ENCODE results near the gene HNRNPF. TPM values are rescaled to one million over a fixed set of nuclear protein-coding genes. Genes with fewer than 3 reads are reported as not detected.

HNRNPF gene
- total RNA-seq, 1 experiment from 2014 or later, result 333 TPM

- Histone ChIP-seq H3K4me2 (ENCODE audit: low read length) (peak overlapping the region; percentile 93), H3K9ac (ENCODE audit: low read length) (peak overlapping the region; percentile 100), H4K20me1 (ENCODE audit: insufficient read depth) (peaks cover 5% of the 10 kb centered on the region; the same call in 1 of the 2 replicates), H3K36me3 (ENCODE audit: control insufficient read depth in 1 of 2, insufficient read depth in 2 of 2, low read length in 2 of 2) (no peaks in the 10 kb centered on the region; a peak in 1 of 4 replicates), H3K79me2 (ENCODE audit: insufficient read depth, low read length) (peaks cover 43% of the 10 kb centered on the region), H3K9me2 (ENCODE audit: insufficient read depth) (no peaks in the 10 kb centered on the region), H3K9me3 (ENCODE audit: control insufficient read depth in 1 of 2, insufficient read depth in 1 of 2, low read depth in 1 of 2, low read length in 2 of 2) (no peaks in the 10 kb centered on the region), H2AFZ (ENCODE audit: low read depth, low read length, poor library complexity, severe bottlenecking) (no peak overlapping the region), H3K4me3 (replicated peaks in 1 of 2; ENCODE audit: low read depth in 1 of 2, low read length in 2 of 2) (peak overlapping the region; percentile 83 to 93), H3K27ac (ENCODE audit: low read depth, low read length) (peak overlapping the region; percentile 96), H3K27me3 (ENCODE audit: insufficient read depth, low read length) (no peaks in the 10 kb centered on the region), H3K4me1 (ENCODE audit: control insufficient read depth in 1 of 2, insufficient read depth in 2 of 2, low read length in 2 of 2) (peaks cover 20 to 38% of the 10 kb centered on the region in 2 experiments)
- DNase-seq (ENCODE audit: low read depth, low spot score) (no peak), ATAC-seq (no peak)
- TF ChIP-seq ZNF274 (IDR thresholded peaks at IDR 0.05; ENCODE audit: low read depth, low read length), result no peak
- TF ChIP-seq EGR1 (IDR thresholded peaks at IDR 0.05; ENCODE audit: low read depth), result peak; percentile 88
- ChIA-PET POLR2A (interaction anchor here (1.4 to 2.2 kb wide), 2 partner anchors 26 to 29 kb away, joined by 3 to 6 read pairs; partner anchors contain the start of gene ZNF487), CTCF (interaction anchor here (1.5 kb wide), 1 partner anchor 61 kb away, joined by 4 read pairs; no protein-coding TSS in a partner anchor), RAD21 (ENCODE audit: low non-redundant PET in 1 of 2, low total read pairs in 2 of 2, uncharacterized antibody in 2 of 2, unreplicated experiment in 2 of 2) (interaction anchor here in 1 of 2 experiments (0.6 kb wide), 1 partner anchor 14 kb away, joined by 3 read pairs; no protein-coding TSS in a partner anchor)
- no TSS peak for BruUV-seq (replicated peaks)
- intact Hi-C loops (cut with micrococcal nuclease), result no loop called here
These were observed 1.4 kb upstream of the HNRNPF start for GRCh38 chr10:43410345-43410744.

- Histone ChIP-seq H3K9me3 (ENCODE audit: control insufficient read depth in 1 of 2, insufficient read depth in 1 of 2, low read depth in 1 of 2, low read length in 2 of 2) (no peaks in the 10 kb centered on the region), H3K27me3 (ENCODE audit: insufficient read depth, low read length) (no peaks in the 10 kb centered on the region), H2AFZ (ENCODE audit: low read depth, low read length, poor library complexity, severe bottlenecking) (no peak overlapping the region), H3K4me3 (replicated peaks in 1 of 2; ENCODE audit: low read depth in 1 of 2, low read length in 2 of 2) (peak overlapping the region; percentile 83 to 93), H3K36me3 (ENCODE audit: control insufficient read depth in 1 of 2, insufficient read depth in 2 of 2, low read length in 2 of 2) (no peaks in the 10 kb centered on the region; a peak in 1 of 4 replicates), H3K27ac (ENCODE audit: low read depth, low read length) (peak overlapping the region; percentile 96), H3K4me2 (ENCODE audit: low read length) (peak overlapping the region; percentile 93), H4K20me1 (ENCODE audit: insufficient read depth) (peaks cover 11% of the 10 kb centered on the region; the same call in 1 of the 2 replicates), H3K4me1 (ENCODE audit: control insufficient read depth in 1 of 2, insufficient read depth in 2 of 2, low read length in 2 of 2) (peaks cover 28 to 46% of the 10 kb centered on the region in 2 experiments), H3K9ac (ENCODE audit: low read length) (peak overlapping the region; percentile 100), H3K79me2 (ENCODE audit: insufficient read depth, low read length) (peaks cover 51% of the 10 kb centered on the region), H3K9me2 (ENCODE audit: insufficient read depth) (no peaks in the 10 kb centered on the region)
- RAD21 ChIA-PET (ENCODE audit: low non-redundant PET in 1 of 2, low total read pairs in 2 of 2, uncharacterized antibody in 2 of 2, unreplicated experiment in 2 of 2), result interaction anchor here in 1 of 2 experiments (0.6 kb wide), 2 partner anchors 10 to 13 kb away, joined by 3 to 6 read pairs; no protein-coding TSS in a partner anchor
- POLR2A ChIA-PET, result interaction anchor here (0.8 to 2.2 kb wide), 5 partner anchors 9 to 55 kb away, joined by 3 to 6 read pairs (median 3); partner anchors contain the start of gene ZNF487
- DNase-seq (ENCODE audit: low read depth, low spot score) (no peak), ATAC-seq (peak; percentile 35)
- TF ChIP-seq MAX (IDR thresholded peaks at IDR 0.05) (no peak), ZBTB33 (IDR thresholded peaks at IDR 0.05; ENCODE audit: extremely low read depth, insufficient replicate concordance, low read length) (no peak), SIN3A (IDR thresholded peaks at IDR 0.05; ENCODE audit: low read depth) (0 out of 2 replicates have a peak, but pooled peaks have one; percentile 44), EZH2 (IDR thresholded peaks at IDR 0.05) (no peak), POLR2AphosphoS5 (IDR thresholded peaks at IDR 0.05; ENCODE audit: low read depth, low read length) (peak; percentile 68), RAD21 (IDR thresholded peaks at IDR 0.05; ENCODE audit: low read depth) (no peak), CEBPB (IDR thresholded peaks at IDR 0.05; ENCODE audit: low read depth) (no peak), EGR1 (IDR thresholded peaks at IDR 0.05; ENCODE audit: low read depth) (no peak), ZNF274 (IDR thresholded peaks at IDR 0.05; ENCODE audit: low read depth, low read length) (no peak), POLR2A (IDR thresholded peaks at IDR 0.05; ENCODE audit: borderline replicate concordance, extremely low read depth, insufficient read depth, insufficient read length) (peak; percentile 60)
- CTCF ChIA-PET, result interaction anchor here (1.5 kb wide), 1 partner anchor 61 kb away, joined by 4 read pairs; no protein-coding TSS in a partner anchor
- BruUV-seq (replicated peaks), result TSS peak; percentile 80
- intact Hi-C loops (cut with micrococcal nuclease), result loop anchor here (1.0 to 2.0 kb wide), 2 partner anchors 8 to 27 kb away; partner anchors contain the start of gene ZNF487
These were observed 561 bp upstream of the HNRNPF start for GRCh38 chr10:43409385-43410109.
